ENCODE data around the gene ZBTB7C. TPM values are rescaled to one million over a fixed set of nuclear protein-coding genes. Genes with fewer than 3 reads are reported as not detected.
A peak's percentile ranks its signal among the peaks of the same experiment; 100 is the strongest.

The ZBTB7C gene
- total and polyA plus RNA-seq, 4 experiments from 2014 or later, result 0.23 TPM; not detected in 3

DNA sequence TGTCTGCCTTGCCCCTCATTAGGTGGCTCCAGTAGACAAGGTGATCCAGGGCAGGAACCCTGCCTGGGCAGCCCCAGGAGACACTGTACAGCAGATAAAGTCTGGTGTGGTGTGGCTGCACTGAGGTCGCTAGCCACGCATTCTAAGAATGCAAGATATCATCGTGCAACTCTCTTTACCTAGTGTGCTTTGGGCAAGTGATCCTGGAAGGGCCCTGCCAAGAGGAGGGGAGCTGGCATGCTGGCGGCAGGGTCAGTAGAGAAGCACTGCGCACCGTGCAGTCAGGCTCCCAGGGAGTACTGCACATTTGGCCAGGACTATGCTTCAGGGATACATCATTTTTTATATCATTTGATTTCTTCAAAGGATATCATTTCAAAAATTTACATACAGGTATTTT is 283.5 kb downstream of the ZBTB7C start:
- intact Hi-C loops (cut with micrococcal nuclease), result no loop called here
- ChIA-PET CTCF (ENCODE audit: partially characterized antibody) (no interaction called here), POLR2A (ENCODE audit: partially characterized antibody) (no interaction called here)
- Mint-ChIP-seq H3K9me3 (peaks cover 0 to 2% (median 0%) of the 10 kb centered on the region in 8 donors), H3K27me3 (peaks cover 5 to 20% of the 10 kb centered on the region in 2 donors), H3K4me3 (no peak overlapping the region), H3K4me1 (no peaks in the 10 kb centered on the region), H3K27ac (no peak overlapping the region), H3K36me3 (no peaks in the 10 kb centered on the region)
- Histone ChIP-seq H3K36me3 (ENCODE audit: insufficient read depth, low read length) (no peaks in the 10 kb centered on the region), H3K9me3 (ENCODE audit: control insufficient read depth in 1 of 2, low read length in 2 of 2) (no peaks in the 10 kb centered on the region), H3K4me1 (ENCODE audit: insufficient read depth, low read length) (no peaks in the 10 kb centered on the region), H3K4me3 (ENCODE audit: low read length in 2 of 2) (no peak overlapping the region), H3K27ac (ENCODE audit: low read depth, low read length) (no peak overlapping the region), H3K27me3 (ENCODE audit: insufficient read depth, low read length) (no peaks in the 10 kb centered on the region)
- no peak for DNase-seq

- peaks cover 5 to 20% of the 10 kb centered on the region in 2 donors for H3K27me3 Mint-ChIP-seq
- H3K36me3 Mint-ChIP-seq, result no peaks in the 10 kb centered on the region
- ChIA-PET CTCF (ENCODE audit: partially characterized antibody) (no interaction called here), POLR2A (ENCODE audit: partially characterized antibody) (no interaction called here)
- DNase-seq, result no peak
- H3K4me3 ChIP-seq (ENCODE audit: low read length in 2 of 2), result no peak overlapping the region
- H3K9me3 ChIP-seq (ENCODE audit: control insufficient read depth in 1 of 2, low read length in 2 of 2), result no peaks in the 10 kb centered on the region
- H3K27me3 ChIP-seq (ENCODE audit: insufficient read depth, low read length), result no peaks in the 10 kb centered on the region
- H3K9me3 Mint-ChIP-seq, result peaks cover 0 to 2% (median 0%) of the 10 kb centered on the region in 8 donors
- H3K36me3 ChIP-seq (ENCODE audit: insufficient read depth, low read length), result no peaks in the 10 kb centered on the region
- intact Hi-C loops (cut with micrococcal nuclease), result no loop called here
- no peak overlapping the region for H3K4me3 Mint-ChIP-seq
- H3K27ac Mint-ChIP-seq, result no peak overlapping the region
- no peaks in the 10 kb centered on the region for H3K4me1 ChIP-seq (ENCODE audit: insufficient read depth, low read length)
- no peaks in the 10 kb centered on the region for H3K4me1 Mint-ChIP-seq
- H3K27ac ChIP-seq (ENCODE audit: low read depth, low read length), result no peak overlapping the region
These were observed 284.1 kb downstream of the ZBTB7C start for GRCh38 chr18:48124857-48125626.

DNA sequence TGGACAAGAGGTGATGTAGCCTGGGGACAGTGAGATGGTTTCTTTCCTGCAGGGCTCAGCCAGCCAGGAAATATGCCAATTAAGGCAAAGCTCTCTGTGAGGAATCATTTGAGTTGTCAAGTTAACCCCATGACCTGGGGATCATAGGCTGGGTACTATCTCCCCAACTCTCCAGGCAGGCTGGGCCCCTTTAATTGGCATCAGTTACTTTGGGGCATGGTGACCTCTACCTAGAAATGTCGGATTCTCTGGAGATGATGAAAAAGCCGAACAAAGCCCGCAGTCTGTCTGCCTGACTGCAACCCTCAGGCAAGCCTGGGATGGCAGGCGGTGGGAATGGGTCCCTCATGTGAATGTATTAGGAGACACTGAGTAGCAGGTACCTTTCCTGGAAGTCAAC is 285.2 kb downstream of the ZBTB7C start:
- Mint-ChIP-seq H3K27ac (no peak overlapping the region), H3K4me1 (no peaks in the 10 kb centered on the region), H3K27me3 (peaks cover 5 to 16% of the 10 kb centered on the region in 2 donors), H3K4me3 (no peak overlapping the region), H3K36me3 (no peaks in the 10 kb centered on the region), H3K9me3 (peaks cover 0 to 2% (median 0%) of the 10 kb centered on the region in 8 donors)
- Histone ChIP-seq H3K27me3 (ENCODE audit: insufficient read depth, low read length) (no peaks in the 10 kb centered on the region), H3K4me1 (ENCODE audit: insufficient read depth, low read length) (no peaks in the 10 kb centered on the region), H3K9me3 (ENCODE audit: control insufficient read depth in 1 of 2, low read length in 2 of 2) (no peaks in the 10 kb centered on the region), H3K27ac (ENCODE audit: low read depth, low read length) (no peak overlapping the region), H3K36me3 (ENCODE audit: insufficient read depth, low read length) (no peaks in the 10 kb centered on the region), H3K4me3 (ENCODE audit: low read length in 2 of 2) (no peak overlapping the region)
- ChIA-PET POLR2A (ENCODE audit: partially characterized antibody) (no interaction called here), CTCF (ENCODE audit: partially characterized antibody) (no interaction called here)
- DNase-seq, result no peak
- intact Hi-C loops (cut with micrococcal nuclease), result no loop called here

DNA sequence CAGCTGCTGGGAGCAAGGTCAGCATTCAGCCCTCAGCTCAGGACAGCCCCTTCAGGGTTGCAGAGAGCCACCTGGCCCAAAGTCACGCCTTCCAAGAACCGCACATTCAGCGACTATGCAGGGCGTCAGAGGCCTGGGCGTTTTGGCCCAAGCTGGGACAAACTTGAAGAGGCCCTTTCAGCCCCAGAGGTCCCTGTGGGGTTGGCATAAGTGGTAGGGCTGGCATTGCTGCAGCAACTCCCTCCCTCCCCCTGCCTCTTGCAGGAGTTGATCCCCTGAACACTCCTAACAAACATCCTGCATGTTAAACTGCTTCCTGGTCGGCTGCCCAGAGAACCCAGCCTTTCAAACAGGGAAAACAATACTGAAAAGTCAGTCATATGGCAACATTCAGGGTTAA is 285.9 kb downstream of the ZBTB7C start:
- H3K4me3 Mint-ChIP-seq, result no peak overlapping the region
- CTCF ChIA-PET (ENCODE audit: partially characterized antibody), result no interaction called here
- H3K4me3 ChIP-seq (ENCODE audit: low read length in 2 of 2), result no peak overlapping the region
- POLR2A ChIA-PET (ENCODE audit: partially characterized antibody), result no interaction called here
- no peaks in the 10 kb centered on the region for H3K36me3 ChIP-seq (ENCODE audit: insufficient read depth, low read length)
- no peaks in the 10 kb centered on the region for H3K4me1 ChIP-seq (ENCODE audit: insufficient read depth, low read length)
- H3K27ac Mint-ChIP-seq, result no peak overlapping the region
- no peaks in the 10 kb centered on the region for H3K9me3 ChIP-seq (ENCODE audit: control insufficient read depth in 1 of 2, low read length in 2 of 2)
- H3K36me3 Mint-ChIP-seq, result no peaks in the 10 kb centered on the region
- no peaks in the 10 kb centered on the region for H3K4me1 Mint-ChIP-seq
- intact Hi-C loops (cut with micrococcal nuclease), result no loop called here
- H3K9me3 Mint-ChIP-seq, result peaks cover 0 to 2% (median 0%) of the 10 kb centered on the region in 8 donors
- no peak for DNase-seq
- no peak overlapping the region for H3K27ac ChIP-seq (ENCODE audit: low read depth, low read length)
- H3K27me3 Mint-ChIP-seq, result peaks cover 2 to 12% of the 10 kb centered on the region in 2 donors
- H3K27me3 ChIP-seq (ENCODE audit: insufficient read depth, low read length), result no peaks in the 10 kb centered on the region

- ChIA-PET CTCF (ENCODE audit: partially characterized antibody) (no interaction called here), POLR2A (ENCODE audit: partially characterized antibody) (interaction anchor here (0.8 kb wide), 1 partner anchor 27 kb away, joined by 3 read pairs; no protein-coding TSS in a partner anchor)
- Histone ChIP-seq H3K9me3 (ENCODE audit: control insufficient read depth in 1 of 2, low read length in 2 of 2) (no peaks in the 10 kb centered on the region), H3K4me3 (ENCODE audit: low read length in 2 of 2) (no peak overlapping the region), H3K36me3 (ENCODE audit: insufficient read depth, low read length) (no peaks in the 10 kb centered on the region), H3K4me1 (ENCODE audit: insufficient read depth, low read length) (no peaks in the 10 kb centered on the region), H3K27ac (ENCODE audit: low read depth, low read length) (no peak overlapping the region), H3K27me3 (ENCODE audit: insufficient read depth, low read length) (no peaks in the 10 kb centered on the region)
- peaks cover 2 to 9% of the 10 kb centered on the region in 2 donors for H3K27me3 Mint-ChIP-seq
- no peaks in the 10 kb centered on the region for H3K36me3 Mint-ChIP-seq
- H3K27ac Mint-ChIP-seq, result peak overlapping the region in 1 of 7 donors; percentile 27
- H3K9me3 Mint-ChIP-seq, result no peaks in the 10 kb centered on the region
- no peaks in the 10 kb centered on the region for H3K4me1 Mint-ChIP-seq
- H3K4me3 Mint-ChIP-seq, result no peak overlapping the region
- intact Hi-C loops (cut with micrococcal nuclease), result no loop called here
- no peak for DNase-seq
These were observed 286.4 kb downstream of the ZBTB7C start for GRCh38 chr18:48122816-48123215.

- H3K27ac Mint-ChIP-seq, result peak overlapping the region in 1 of 7 donors; percentile 27
- Histone ChIP-seq H3K4me3 (ENCODE audit: low read length in 2 of 2) (no peak overlapping the region), H3K27me3 (ENCODE audit: insufficient read depth, low read length) (no peaks in the 10 kb centered on the region), H3K27ac (ENCODE audit: low read depth, low read length) (no peak overlapping the region), H3K4me1 (ENCODE audit: insufficient read depth, low read length) (no peaks in the 10 kb centered on the region), H3K9me3 (ENCODE audit: control insufficient read depth in 1 of 2, low read length in 2 of 2) (no peaks in the 10 kb centered on the region), H3K36me3 (ENCODE audit: insufficient read depth, low read length) (no peaks in the 10 kb centered on the region)
- intact Hi-C loops (cut with micrococcal nuclease), result no loop called here
- CTCF ChIA-PET (ENCODE audit: partially characterized antibody), result no interaction called here
- no peaks in the 10 kb centered on the region for H3K4me1 Mint-ChIP-seq
- no peak for DNase-seq
- no peaks in the 10 kb centered on the region for H3K9me3 Mint-ChIP-seq
- H3K4me3 Mint-ChIP-seq, result no peak overlapping the region
- H3K27me3 Mint-ChIP-seq, result peaks cover 2 to 9% of the 10 kb centered on the region in 2 donors
- POLR2A ChIA-PET (ENCODE audit: partially characterized antibody), result interaction anchor here (0.8 kb wide), 1 partner anchor 27 kb away, joined by 3 read pairs; no protein-coding TSS in a partner anchor
- H3K36me3 Mint-ChIP-seq, result no peaks in the 10 kb centered on the region
These were observed 286.8 kb downstream of the ZBTB7C start for GRCh38 chr18:48122376-48122775.

GRCh38 chr18:48121752-48122151 is 287.4 kb downstream of the ZBTB7C start:
- ChIA-PET POLR2A (ENCODE audit: partially characterized antibody) (no interaction called here), CTCF (ENCODE audit: partially characterized antibody) (no interaction called here)
- DNase-seq, result no peak
- no peaks in the 10 kb centered on the region for H3K9me3 Mint-ChIP-seq
- no peaks in the 10 kb centered on the region for H3K4me1 Mint-ChIP-seq
- H3K27ac Mint-ChIP-seq, result no peak overlapping the region
- H3K27me3 Mint-ChIP-seq, result peaks cover 4 to 7% of the 10 kb centered on the region in 2 donors
- Histone ChIP-seq H3K4me3 (ENCODE audit: low read length in 2 of 2) (no peak overlapping the region), H3K9me3 (ENCODE audit: control insufficient read depth in 1 of 2, low read length in 2 of 2) (no peaks in the 10 kb centered on the region), H3K4me1 (ENCODE audit: insufficient read depth, low read length) (no peaks in the 10 kb centered on the region), H3K36me3 (ENCODE audit: insufficient read depth, low read length) (no peaks in the 10 kb centered on the region), H3K27ac (ENCODE audit: low read depth, low read length) (no peak overlapping the region), H3K27me3 (ENCODE audit: insufficient read depth, low read length) (no peaks in the 10 kb centered on the region)
- H3K4me3 Mint-ChIP-seq, result no peak overlapping the region
- no peaks in the 10 kb centered on the region for H3K36me3 Mint-ChIP-seq
- intact Hi-C loops (cut with micrococcal nuclease), result no loop called here

Measured in CD4-positive, alpha-beta memory T cell (primary cell).